Renal cortex interstitium (tissue), 11 donors: Measurements from ENCODE around the gene PTCSC3. TPM values are rescaled to one million over a fixed set of nuclear protein-coding genes. Genes with fewer than 3 reads are reported as not detected.
A peak's percentile ranks its signal among the peaks of the same experiment; 100 is the strongest.

Experiments
- DNase-seq, 11 donors: peaks; one replicate each; pipeline ENCODE4 v3.0.0-alpha.2; 2013; ENCODE audit warnings: low read depth in 9 of 11, low spot score in 4 of 11; ENCODE audit errors: extremely low read depth in 1 of 11
- polyA plus RNA-seq, 3 donors: library from polyadenylated mRNA; unstranded; fragments of 120-200 nt; gene quantifications; one replicate each; pipeline ENCODE4 v1.2.1, GENCODE V29; 2013; ENCODE audit not compliant: insufficient read length in 3 of 3

The PTCSC3 gene
- polyA plus RNA-seq, 3 donors: 0.36 TPM; not detected in 2

- no peak for DNase-seq
Measured at GRCh38 chr14:36094963-36095362, 81.6 kb downstream of the PTCSC3 start.

GRCh38 chr14:36091096-36091495, 85.4 kb downstream of the PTCSC3 start:
- DNase-seq: peak in 6 of 11 donors; percentile 17 to 75 (median 56)

DNA sequence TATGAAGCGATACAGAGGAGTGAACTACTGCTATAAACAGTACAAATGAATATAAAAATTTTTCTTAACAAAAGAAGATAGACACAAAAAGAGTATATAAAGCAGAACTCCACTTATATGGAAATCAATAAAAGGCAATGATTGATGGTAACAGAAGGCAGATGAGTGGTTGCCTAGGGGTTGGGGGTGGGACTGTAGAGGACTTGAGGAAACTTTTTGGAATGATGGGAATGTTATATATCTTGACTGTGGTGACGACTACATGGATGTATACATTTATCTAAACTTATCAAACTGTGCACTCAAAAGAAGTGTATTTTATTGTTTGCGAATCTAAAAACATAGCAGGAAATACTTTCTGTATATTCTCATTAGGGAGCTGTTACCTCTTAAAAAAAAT, 89.1 kb downstream of the PTCSC3 start:
- DNase-seq: no peak

GRCh38 chr14:36086629-36087395, 89.7 kb downstream of the PTCSC3 start:
- no peak for DNase-seq

- DNase-seq: no peak
Measured at GRCh38 chr14:36085861-36086260, 90.7 kb downstream of the PTCSC3 start.

Other genes with a start within 250 kb of the PTCSC3 start
- gene MBIP, start 143.9 kb upstream of the PTCSC3 start, polyA plus RNA-seq: 10 to 100 TPM; 48.5 to 59.5 (median 56.0) TPM